RPMI7951 (cell line): ENCODE data around the gene RPS2. TPM values are rescaled to one million over a fixed set of nuclear protein-coding genes. Genes with fewer than 3 reads are reported as not detected.
"Not testable (repeated sequence)": the region's sequence is repeated elsewhere in the genome, so short reads cannot be mapped to it uniquely, and the experiment has no call there.

Experiments used
- DNase-seq: peaks from one replicate; pipeline ENCODE4 v3.0.0-alpha.2; 2012; ENCODE audit warnings: low read depth
- total RNA-seq: library from RNA; depleted of rRNA; stranded (reverse); fragments of >200 nt; shearing (Covaris generic); gene quantifications from 2 replicates; pipeline ENCODE4 v1.2.3, GENCODE V29; 2014

Gene RPS2
- total RNA-seq, 1 experiment from 2014 or later = 1,519 TPM

GRCh38 chr16:1963806-1964505, 670 bp downstream of the RPS2 start:
- DNase-seq = peak; percentile 44

GRCh38 chr16:1962161-1963153, 2.2 kb downstream of the RPS2 start:
- not testable (repeated sequence) for DNase-seq

- DNase-seq = no peak
Observed at GRCh38 chr16:1961651-1962067, 3.0 kb downstream of the RPS2 start.

- peak; percentile 40 for DNase-seq
Observed at GRCh38 chr16:1960665-1961630, 3.7 kb downstream of the RPS2 start.

- peak; percentile 86 for DNase-seq
Observed at GRCh38 chr16:1959269-1960039, 5.2 kb downstream of the RPS2 start, which contains the start of gene NDUFB10. TSS of gene NDUFB10 (plus strand) at chr16:1959538. CDS start at chr16:1959625, 87 bp downstream.

GRCh38 chr16:1958715-1959268, 5.8 kb downstream of the RPS2 start:
- DNase-seq = no peak

GRCh38 chr16:1958143-1958491, 6.5 kb downstream of the RPS2 start:
- not testable (repeated sequence) for DNase-seq

- DNase-seq = not testable (repeated sequence)
Observed at GRCh38 chr16:1957434-1958142, 7.0 kb downstream of the RPS2 start.

GRCh38 chr16:1953734-1954133, 10.9 kb downstream of the RPS2 start:
- DNase-seq = no peak

- DNase-seq = no peak
Observed at GRCh38 chr16:1950559-1950958, 14.1 kb downstream of the RPS2 start.

- no peak for DNase-seq
Observed at GRCh38 chr16:1950047-1950446, 14.6 kb downstream of the RPS2 start.

- DNase-seq = no peak
Observed at GRCh38 chr16:1949507-1949906, 15.1 kb downstream of the RPS2 start.

GRCh38 chr16:1947369-1947670, 17.3 kb downstream of the RPS2 start:
- no peak for DNase-seq

GRCh38 chr16:1946495-1947368, 17.9 kb downstream of the RPS2 start:
- DNase-seq = no peak

GRCh38 chr16:1945559-1946391, 18.9 kb downstream of the RPS2 start:
- no peak for DNase-seq

- no peak for DNase-seq
Observed at GRCh38 chr16:1944612-1945199, 19.9 kb downstream of the RPS2 start.
